Left forelimb (tissue), 1 donor: ENCODE measurements around the gene PRRT1B.

Source experiments
- DNase-seq: peaks from one replicate; pipeline ENCODE4 v3.0.0-alpha.2; 2018; ENCODE audit warnings: low spot score

PRRT1B gene

GRCh38 chr9:131580358-131580757 lies 35.0 kb downstream of the PRRT1B start:
- no peak for DNase-seq

GRCh38 chr9:131582056-131582455 lies 36.7 kb downstream of the PRRT1B start:
- DNase-seq, result no peak

- DNase-seq, result no peak
Measured at GRCh38 chr9:131582466-131583336, 37.4 kb downstream of the PRRT1B start.

- DNase-seq, result no peak
Measured at GRCh38 chr9:131583337-131583645, 38.0 kb downstream of the PRRT1B start.

- no peak for DNase-seq
Measured at GRCh38 chr9:131583836-131584555, 38.7 kb downstream of the PRRT1B start.

- DNase-seq, result no peak
Measured at GRCh38 chr9:131584858-131585257, 39.5 kb downstream of the PRRT1B start.

- no peak for DNase-seq
Measured at GRCh38 chr9:131585375-131585774, 40.1 kb downstream of the PRRT1B start.

GRCh38 chr9:131587331-131587730 lies 42.0 kb downstream of the PRRT1B start:
- no peak for DNase-seq

- no peak for DNase-seq
Measured at GRCh38 chr9:131587906-131588305, 42.6 kb downstream of the PRRT1B start.

- no peak for DNase-seq
Measured at GRCh38 chr9:131588396-131588795, 43.1 kb downstream of the PRRT1B start.

- no peak for DNase-seq
Measured at GRCh38 chr9:131589124-131589711, 43.9 kb downstream of the PRRT1B start.

- DNase-seq, result no peak
Measured at GRCh38 chr9:131589993-131590392, 44.7 kb downstream of the PRRT1B start.

GRCh38 chr9:131590449-131590848 lies 45.1 kb downstream of the PRRT1B start:
- no peak for DNase-seq

GRCh38 chr9:131590907-131591844 lies 45.9 kb downstream of the PRRT1B start:
- DNase-seq, result peak; percentile 85

GRCh38 chr9:131591845-131592208 lies 46.5 kb downstream of the PRRT1B start:
- no peak for DNase-seq

- DNase-seq, result no peak
Measured at GRCh38 chr9:131593091-131593820, 47.9 kb downstream of the PRRT1B start.

- no peak for DNase-seq
Measured at GRCh38 chr9:131593936-131594665, 48.8 kb downstream of the PRRT1B start.

- DNase-seq, result no peak
Measured at GRCh38 chr9:131594906-131595665, 49.8 kb downstream of the PRRT1B start.

- no peak for DNase-seq
Measured at GRCh38 chr9:131595696-131596429, 50.5 kb downstream of the PRRT1B start.
